ENCODE results near the gene KCNH2.

GRCh38 chr7:150940431-150941102 lies 37.6 kb downstream of the KCNH2 start:
- TF ChIP-seq CTCF (conservative IDR thresholded peaks at IDR 0.05; ENCODE audit: low read length) (no peak), EZH2phosphoT487 (IDR thresholded peaks at IDR 0.05; ENCODE audit: borderline replicate concordance, low read depth, low read length) (no peak)
